Body of pancreas (tissue), 4 donors: Measurements from ENCODE around the gene PIK3C2B.

ENCODE experiments used
- POLR2A ChIP-seq, 3 donors: fragments of 450-650 bp; IDR thresholded peaks; one replicate each; pipeline ENCODE4 v1.6.1; 2016; ENCODE audit warnings: antibody characterized with exemption in 3 of 3, mild to moderate bottlenecking in 2 of 3
- TF ChIP-seq, protein P1 (sequence below), 7 experiments: fragments of 450-650 bp in 4 of 7; fragments of 200-600 bp in 3 of 7; sonication (generic) in 3 of 7; IDR thresholded peaks; one replicate each; pipeline ENCODE4 v1.5.1; 2016 to 2019; ENCODE audit warnings: antibody characterized with exemption in 7 of 7

DNA sequence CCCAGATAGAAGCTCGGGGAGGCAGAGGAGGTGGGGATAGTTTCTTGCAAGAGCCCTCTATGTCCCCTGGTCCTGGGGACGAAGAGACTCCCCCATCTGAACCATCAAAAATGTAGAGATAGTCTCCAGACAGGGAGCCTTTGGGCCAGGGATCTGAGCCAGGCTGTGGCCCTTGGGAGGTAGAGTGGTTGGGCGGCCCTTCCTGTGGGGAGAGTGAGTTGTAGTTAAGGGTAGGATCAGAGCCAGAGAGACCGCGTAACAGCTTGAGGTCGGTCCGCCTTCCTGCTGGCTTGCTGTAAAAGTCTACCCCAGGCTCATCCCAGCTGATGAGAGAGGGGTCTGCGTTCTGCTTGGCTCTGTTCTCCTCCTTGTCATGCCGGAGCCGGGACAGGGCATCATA, 25.3 kb downstream of the PIK3C2B start:
- TF ChIP-seq, protein P1, sequence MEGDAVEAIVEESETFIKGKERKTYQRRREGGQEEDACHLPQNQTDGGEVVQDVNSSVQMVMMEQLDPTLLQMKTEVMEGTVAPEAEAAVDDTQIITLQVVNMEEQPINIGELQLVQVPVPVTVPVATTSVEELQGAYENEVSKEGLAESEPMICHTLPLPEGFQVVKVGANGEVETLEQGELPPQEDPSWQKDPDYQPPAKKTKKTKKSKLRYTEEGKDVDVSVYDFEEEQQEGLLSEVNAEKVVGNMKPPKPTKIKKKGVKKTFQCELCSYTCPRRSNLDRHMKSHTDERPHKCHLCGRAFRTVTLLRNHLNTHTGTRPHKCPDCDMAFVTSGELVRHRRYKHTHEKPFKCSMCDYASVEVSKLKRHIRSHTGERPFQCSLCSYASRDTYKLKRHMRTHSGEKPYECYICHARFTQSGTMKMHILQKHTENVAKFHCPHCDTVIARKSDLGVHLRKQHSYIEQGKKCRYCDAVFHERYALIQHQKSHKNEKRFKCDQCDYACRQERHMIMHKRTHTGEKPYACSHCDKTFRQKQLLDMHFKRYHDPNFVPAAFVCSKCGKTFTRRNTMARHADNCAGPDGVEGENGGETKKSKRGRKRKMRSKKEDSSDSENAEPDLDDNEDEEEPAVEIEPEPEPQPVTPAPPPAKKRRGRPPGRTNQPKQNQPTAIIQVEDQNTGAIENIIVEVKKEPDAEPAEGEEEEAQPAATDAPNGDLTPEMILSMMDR (IDR thresholded peaks at IDR 0.05) = no peak
- TF ChIP-seq POLR2A (IDR thresholded peaks at IDR 0.05) = no peak
